Measurements from ENCODE around the gene PARP4. TPM values are rescaled to one million over a fixed set of nuclear protein-coding genes. Genes with fewer than 3 reads are reported as not detected.
"Not testable (repeated sequence)": the region's sequence is repeated elsewhere in the genome, so short reads cannot be mapped to it uniquely, and the experiment has no call there.

The PARP4 gene
- total and polyA plus RNA-seq, 2 of the 4 experiments (the other 2 are of a cell fraction): 31.7 to 50.2 TPM

GRCh38 chr13:24389506-24389905 lies 123.1 kb downstream of the PARP4 start:
- H4K20me1 ChIP-seq (ENCODE audit: insufficient read depth, low read length): no peaks in the 10 kb centered on the region
- no peaks in the 10 kb centered on the region for H3K79me1 ChIP-seq (ENCODE audit: low read depth in 1 of 2, low read length in 2 of 2)
- H3K4me2 ChIP-seq (ENCODE audit: low read depth, low read length): no peak overlapping the region
- no peaks in the 10 kb centered on the region for H3K36me3 ChIP-seq (ENCODE audit: control insufficient read depth, insufficient read depth, low read length)
- H3K4me1 ChIP-seq (ENCODE audit: control insufficient read depth, insufficient read depth, low read length): no peaks in the 10 kb centered on the region
- peaks cover 8% of the 10 kb centered on the region; the same call in 1 of the 2 replicates for H3K27me3 ChIP-seq (ENCODE audit: control insufficient read depth, insufficient read depth, low read length)
- no peak for DNase-seq
- no peak overlapping the region for H3K14ac ChIP-seq (replicated peaks; ENCODE audit: low read depth, low read length)
- no peak overlapping the region for H3K27ac ChIP-seq (ENCODE audit: insufficient read depth, low read length)
- H3K9ac ChIP-seq (ENCODE audit: low read depth, low read length): no peak overlapping the region
- POLR2A ChIA-PET (ENCODE audit: unreplicated experiment): no interaction called here
- H2AFZ ChIP-seq (replicated peaks; ENCODE audit: low read length, poor library complexity): no peak overlapping the region
- H2AK9ac ChIP-seq (replicated peaks; ENCODE audit: low read depth, low read length, poor library complexity): no peak overlapping the region
- H4K5ac ChIP-seq (ENCODE audit: low read depth, low read length): no peak overlapping the region
- no peak overlapping the region for H2BK15ac ChIP-seq (ENCODE audit: low read depth, low read length)
- no peak overlapping the region for H3K18ac ChIP-seq (ENCODE audit: low read depth, low read length)
- H2BK120ac ChIP-seq (ENCODE audit: low read depth, low read length): no peak overlapping the region
- WGBS, 2 experiments (ENCODE audit: extremely low coverage in 2 of 2, insufficient read length in 1 of 2): 36% methylated on average over 5 of the region's 6 CpGs; no CpG with 5 or more reads in 1 of the 2 experiments
- CTCF ChIA-PET: no interaction called here
- no peak overlapping the region for H3K23ac ChIP-seq (ENCODE audit: low read depth, low read length)
- no peak for TF ChIP-seq SMC3 (IDR thresholded peaks at IDR 0.05; ENCODE audit: low read depth, low read length)
- no peak for TF ChIP-seq FOS (IDR thresholded peaks at IDR 0.05; ENCODE audit: low read depth, low read length)
- no peak for TF ChIP-seq POLR2A (IDR thresholded peaks at IDR 0.05; ENCODE audit: low read depth, low read length)
- no peak overlapping the region for H3K56ac ChIP-seq (ENCODE audit: extremely low read depth, insufficient read depth, low read length)
- BruUV-seq (replicated peaks): no TSS peak
- H2AK5ac ChIP-seq (ENCODE audit: low read depth, low read length): no peak overlapping the region
- H3K4ac ChIP-seq (ENCODE audit: low read depth, low read length): no peak overlapping the region
- H2BK5ac ChIP-seq (ENCODE audit: low read depth, low read length, poor library complexity, severe bottlenecking): no peak overlapping the region
- no peak overlapping the region for H2BK20ac ChIP-seq (ENCODE audit: low read depth, low read length)
- dilution Hi-C loops (cut with HindIII; ENCODE audit: low sequenced_read_pairs, unreplicated experiment) (no loop called here), intact Hi-C loops (cut with micrococcal nuclease) (no loop called here), in situ Hi-C loops (cut with MboI; ENCODE audit: low sequenced_read_pairs) (no loop called here)
- no peak overlapping the region for H4K91ac ChIP-seq (ENCODE audit: insufficient read depth, low read depth, low read length)
- no peak overlapping the region for H4K8ac ChIP-seq (ENCODE audit: low read depth in 2 of 2, low read length in 2 of 2)
- no peaks in the 10 kb centered on the region for H3K9me3 ChIP-seq (ENCODE audit: control insufficient read depth, insufficient read depth, low read length)
- no peak for ATAC-seq (ENCODE audit: low read depth)
- H3K4me3 ChIP-seq (ENCODE audit: insufficient read depth, low read depth, low read length): no peak overlapping the region
- H3K9me1 ChIP-seq (ENCODE audit: insufficient read depth, low read length): no peaks in the 10 kb centered on the region

GRCh38 chr13:24388743-24389142 lies 123.8 kb downstream of the PARP4 start:
- in situ Hi-C loops (cut with MboI; ENCODE audit: low sequenced_read_pairs); H4K91ac ChIP-seq (ENCODE audit: insufficient read depth, low read depth, low read length); H3K56ac ChIP-seq (ENCODE audit: extremely low read depth, insufficient read depth, low read length); H3K9me3 ChIP-seq (ENCODE audit: control insufficient read depth, insufficient read depth, low read length); H3K14ac ChIP-seq (replicated peaks; ENCODE audit: low read depth, low read length); H4K8ac ChIP-seq (ENCODE audit: low read depth in 2 of 2, low read length in 2 of 2); dilution Hi-C loops (cut with HindIII; ENCODE audit: low sequenced_read_pairs, unreplicated experiment); H3K4me3 ChIP-seq (ENCODE audit: insufficient read depth, low read depth, low read length); POLR2A ChIA-PET (ENCODE audit: unreplicated experiment); H2BK120ac ChIP-seq (ENCODE audit: low read depth, low read length); H3K27me3 ChIP-seq (ENCODE audit: control insufficient read depth, insufficient read depth, low read length); H3K9ac ChIP-seq (ENCODE audit: low read depth, low read length); H2BK15ac ChIP-seq (ENCODE audit: low read depth, low read length); ATAC-seq (ENCODE audit: low read depth); H4K20me1 ChIP-seq (ENCODE audit: insufficient read depth, low read length); H2AFZ ChIP-seq (replicated peaks; ENCODE audit: low read length, poor library complexity); BruUV-seq (replicated peaks); H3K23ac ChIP-seq (ENCODE audit: low read depth, low read length); H2BK5ac ChIP-seq (ENCODE audit: low read depth, low read length, poor library complexity, severe bottlenecking); H3K4me2 ChIP-seq (ENCODE audit: low read depth, low read length); H2AK9ac ChIP-seq (replicated peaks; ENCODE audit: low read depth, low read length, poor library complexity); H3K4ac ChIP-seq (ENCODE audit: low read depth, low read length); H2AK5ac ChIP-seq (ENCODE audit: low read depth, low read length); H3K36me3 ChIP-seq (ENCODE audit: control insufficient read depth, insufficient read depth, low read length); DNase-seq; H3K9me1 ChIP-seq (ENCODE audit: insufficient read depth, low read length); H3K27ac ChIP-seq (ENCODE audit: insufficient read depth, low read length); H2BK20ac ChIP-seq (ENCODE audit: low read depth, low read length); H4K5ac ChIP-seq (ENCODE audit: low read depth, low read length); H3K18ac ChIP-seq (ENCODE audit: low read depth, low read length); intact Hi-C loops (cut with micrococcal nuclease); CTCF ChIA-PET; H3K4me1 ChIP-seq (ENCODE audit: control insufficient read depth, insufficient read depth, low read length); H3K79me1 ChIP-seq (ENCODE audit: low read depth in 1 of 2, low read length in 2 of 2): not testable (repeated sequence)
- WGBS, 2 experiments (ENCODE audit: extremely low coverage in 2 of 2, insufficient read length in 1 of 2): no CpG with 5 or more reads among the region's 7 CpGs

All from IMR-90 (cell line).